Panc1 (cell line): Measurements from ENCODE around the gene GRK2. TPM values are rescaled to one million over a fixed set of nuclear protein-coding genes. Genes with fewer than 3 reads are reported as not detected.

Source experiments
- ATAC-seq: fragments of 200-7000 bp; cut with Tn5 transposase; 2 replicates; pipeline ENCODE4 v1.9.1; 2020; ENCODE audit warnings: mild to moderate bottlenecking, moderate library complexity
- BruUV-seq: library from RNA; stranded (reverse); fragments of 400-500 nt; replicated peaks from 2 replicates; lab custom pipeline; 2021; lab: Mats Ljungman, UMichigan
- CTCF ChIA-PET: fragments of 300-600 bp; sonication (Branson Sonifier 250); formaldehyde crosslinking; loops from one replicate; lab custom pipeline; 2022; ENCODE audit warnings: antibody characterized with exemption; lab: Charles Lee
- POLR2A ChIA-PET: fragments of 300-600 bp; sonication (Branson Sonifier 250); formaldehyde crosslinking; loops from one replicate; lab custom pipeline; 2022; ENCODE audit warnings: antibody characterized with exemption; lab: Charles Lee
- DNase-seq: peaks from one replicate; pipeline ENCODE4 v3.0.0-alpha.2; 2010; ENCODE audit warnings: low read depth, low spot score
- H3K27ac ChIP-seq: 2 replicates; pipeline ENCODE4 v1.5.1; 2011; ENCODE audit warnings: mild to moderate bottlenecking, low read length, inconsistent platforms
- H3K27me3 ChIP-seq: fragments of 200-500 bp; sonication (Bioruptor generic); 2 replicates; pipeline ENCODE4 v1.6.0; 2014; ENCODE audit warnings: low read length, inconsistent platforms; ENCODE audit not compliant: control insufficient read depth, insufficient read depth
- H3K36me3 ChIP-seq: fragments of 200-500 bp; sonication (Bioruptor generic); 2 replicates; pipeline ENCODE4 v1.5.1; 2014; ENCODE audit warnings: inconsistent platforms, mild to moderate bottlenecking, low read length, moderate library complexity; ENCODE audit not compliant: control insufficient read depth, insufficient read depth
- H3K4me1 ChIP-seq: 2 replicates; pipeline ENCODE4 v1.5.1; 2011; ENCODE audit warnings: inconsistent platforms, mild to moderate bottlenecking, low read length, moderate library complexity; ENCODE audit not compliant: control insufficient read depth, insufficient read depth
- H3K4me3 ChIP-seq, 2 experiments: 2 replicates each; pipeline ENCODE4 v1.5.1; 2011 to 2012; ENCODE audit warnings: low read depth in 2 of 2, low read length in 2 of 2, mild to moderate bottlenecking in 2 of 2, inconsistent platforms in 1 of 2, moderate library complexity in 1 of 2
- H3K9me3 ChIP-seq: fragments of 200-500 bp; sonication (Bioruptor generic); 2 replicates; pipeline ENCODE4 v1.5.1; 2014; ENCODE audit warnings: low read depth, mild to moderate bottlenecking, inconsistent platforms, low read length, moderate library complexity; ENCODE audit not compliant: control insufficient read depth, insufficient read depth
- CTCF ChIP-seq: fragments of 450-650 bp; IDR thresholded peaks from 2 replicates; pipeline ENCODE4 v1.5.1; 2017; ENCODE audit warnings: mild to moderate bottlenecking
- POLR2AphosphoS5 ChIP-seq: IDR thresholded peaks from 2 replicates; pipeline ENCODE4 v1.6.1; 2012; ENCODE audit warnings: mild to moderate bottlenecking, low read depth, low read length, moderate library complexity
- REST ChIP-seq, 2 experiments: IDR thresholded peaks; 2 replicates each; pipeline ENCODE4 v1.6.1; 2011 to 2012; ENCODE audit warnings: low read depth in 2 of 2, control low read depth in 1 of 2, low read length in 1 of 2, mild to moderate bottlenecking in 1 of 2, moderate library complexity in 1 of 2; ENCODE audit not compliant: insufficient read depth in 1 of 2
- SIN3A ChIP-seq: IDR thresholded peaks from 2 replicates; pipeline ENCODE4 v1.6.1; 2012; ENCODE audit warnings: low read depth, mild to moderate bottlenecking, low read length, moderate library complexity, borderline replicate concordance; ENCODE audit not compliant: insufficient read depth
- TCF7L2 ChIP-seq: IDR thresholded peaks from 2 replicates; pipeline ENCODE4 v1.6.1; 2011; ENCODE audit warnings: mild to moderate bottlenecking, low read depth, low read length, inconsistent platforms
- in situ Hi-C: cut with HindIII; loops from 2 replicates; pipeline ENCODE4 v1.10.0; 2016; ENCODE audit warnings: low sequenced_read_pairs, low pct_unique_long_range_greater_than_20kb
- intact Hi-C: fragments of 100-400 bp; cut with micrococcal nuclease; formaldehyde crosslinking; loops from one replicate; pipeline ENCODE4 v1.10.0; 2022; ENCODE audit not compliant: unreplicated experiment
- total RNA-seq: library from RNA; stranded (reverse); gene quantifications from one replicate; pipeline ENCODE4 v1.2.1, GENCODE V29; 2021; ENCODE audit not compliant: unreplicated experiment

GRK2 gene
- total RNA-seq, 1 experiment from 2014 or later = 103 TPM

- in situ Hi-C loops (no loop called here), intact Hi-C loops (no loop called here)
- no peak for ATAC-seq
- H3K4me1 ChIP-seq = peaks cover 31% of the 10 kb centered on the region
- H3K27me3 ChIP-seq = no peaks in the 10 kb centered on the region
- no peaks in the 10 kb centered on the region for H3K9me3 ChIP-seq
- no peak overlapping the region for H3K4me3 ChIP-seq
- CTCF ChIA-PET = interaction anchor here (0.5 kb wide), 1 partner anchor 107 kb away, joined by 9 read pairs; no protein-coding TSS in a partner anchor
- no peak for DNase-seq
- H3K36me3 ChIP-seq = 0 out of 2 replicates have a peak, but pooled peaks cover 4% of the 10 kb centered on the region
- POLR2A ChIA-PET = no interaction called here
- no TSS peak for BruUV-seq
- no peak overlapping the region for H3K27ac ChIP-seq
- no peak for TF ChIP-seq SIN3A
- no peak for TF ChIP-seq CTCF
- no peak for TF ChIP-seq TCF7L2
- no peak for TF ChIP-seq REST (IDR thresholded peaks at IDR 0.05; ENCODE audit: insufficient read depth in 1 of 2, low read depth in 2 of 2, low read length in 1 of 2)
- no peak for TF ChIP-seq POLR2AphosphoS5
Observed at GRCh38 chr11:67274768-67275605, 8.7 kb downstream of the GRK2 start.

- Histone ChIP-seq H3K4me3 (no peak overlapping the region), H3K4me1 (peaks cover 23% of the 10 kb centered on the region), H3K36me3 (peaks cover 7% of the 10 kb centered on the region; the same call in 1 of the 2 replicates), H3K27ac (no peak overlapping the region), H3K9me3 (no peaks in the 10 kb centered on the region), H3K27me3 (no peaks in the 10 kb centered on the region)
- in situ Hi-C loops = no loop called here
- CTCF ChIA-PET = interaction anchor here (0.7 kb wide), 1 partner anchor 9 kb away, joined by 3 read pairs; no protein-coding TSS in a partner anchor
- ATAC-seq = no peak
- TF ChIP-seq POLR2AphosphoS5 (no peak), TCF7L2 (no peak), SIN3A (no peak), CTCF (no peak), REST (IDR thresholded peaks at IDR 0.05; ENCODE audit: insufficient read depth in 1 of 2, low read depth in 2 of 2, low read length in 1 of 2) (no peak)
- POLR2A ChIA-PET = no interaction called here
- no TSS peak for BruUV-seq
- no peak for DNase-seq
- intact Hi-C loops = no loop called here
Observed at GRCh38 chr11:67275606-67276409, 9.5 kb downstream of the GRK2 start.
